ENCODE measurements around the gene POLQ.
"Not testable (repeated sequence)": the region's sequence is repeated elsewhere in the genome, so short reads cannot be mapped to it uniquely, and the experiment has no call there.

The POLQ gene

DNA sequence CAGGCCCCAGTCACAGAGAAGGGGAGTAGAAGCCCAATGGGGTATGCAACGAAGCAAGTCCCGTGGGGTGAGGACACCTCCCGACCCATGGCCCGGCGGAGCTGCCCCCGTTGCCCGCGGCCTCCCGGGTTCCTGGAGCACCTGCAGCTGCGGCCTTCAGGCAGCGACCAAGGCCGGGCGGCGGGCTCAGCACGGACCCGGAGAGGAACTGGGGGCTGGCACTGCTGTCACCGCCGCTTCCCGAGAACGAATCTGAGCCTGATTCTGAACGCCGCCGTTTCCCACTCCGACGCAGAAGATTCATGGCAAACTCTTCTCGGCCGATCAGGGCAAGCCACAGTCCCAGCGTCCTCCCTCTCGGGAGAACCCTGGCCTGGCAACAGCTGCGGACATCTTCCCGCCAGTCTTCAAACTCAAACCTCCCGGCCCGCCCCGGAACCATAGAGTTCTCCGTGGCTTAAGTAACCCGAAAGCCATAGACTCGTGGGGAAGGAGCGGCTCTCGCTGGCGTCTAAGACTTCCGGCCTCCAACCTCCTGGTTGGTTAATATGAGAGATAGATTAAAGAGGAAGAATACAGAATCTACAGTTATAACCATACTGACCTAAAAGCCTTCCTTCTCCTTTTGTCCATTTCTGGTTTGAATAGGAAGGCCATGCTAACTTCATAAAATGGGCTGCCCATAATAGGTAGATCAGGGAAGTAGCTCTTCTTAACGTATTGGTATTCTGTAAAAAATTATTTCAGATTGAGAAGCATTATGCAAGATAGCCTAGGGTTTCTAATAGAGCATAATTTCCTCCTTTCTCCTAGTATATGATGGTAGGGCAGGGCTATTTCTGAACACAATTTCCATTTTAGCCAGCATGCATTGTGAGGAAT, at the start of gene POLQ:
Gene POLQ, minus strand, starts transcription at position 415 of the 882 bp plus-strand sequence. Its CDS starts 111 bp downstream, at position 304.
- in situ Hi-C loops (cut with MboI; ENCODE audit: low sequenced_read_pairs), result loop anchor here (25.0 kb wide), 1 partner anchor 541 kb away; no protein-coding TSS in a partner anchor

DNA sequence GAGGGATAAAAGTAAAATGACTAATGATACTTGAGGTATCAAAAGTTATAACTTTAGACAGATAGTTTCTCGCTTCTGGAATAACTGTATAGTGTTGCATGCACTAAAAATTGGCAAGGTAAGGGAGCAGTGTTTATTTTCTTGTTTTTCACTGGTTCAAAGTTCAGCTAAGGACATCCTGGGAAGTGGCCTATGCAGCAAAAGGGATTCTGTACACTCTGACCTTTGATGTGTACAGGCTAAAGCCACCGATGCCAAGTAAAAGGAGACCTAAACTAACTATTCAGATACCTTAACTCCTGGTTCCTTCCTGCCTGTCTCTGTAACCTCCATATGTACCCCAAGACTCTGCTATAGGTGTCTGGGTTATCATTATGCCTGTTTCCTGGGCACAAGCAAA, 49.1 kb upstream of the POLQ start:
- in situ Hi-C loops (cut with MboI; ENCODE audit: low sequenced_read_pairs), result no loop called here

DNA sequence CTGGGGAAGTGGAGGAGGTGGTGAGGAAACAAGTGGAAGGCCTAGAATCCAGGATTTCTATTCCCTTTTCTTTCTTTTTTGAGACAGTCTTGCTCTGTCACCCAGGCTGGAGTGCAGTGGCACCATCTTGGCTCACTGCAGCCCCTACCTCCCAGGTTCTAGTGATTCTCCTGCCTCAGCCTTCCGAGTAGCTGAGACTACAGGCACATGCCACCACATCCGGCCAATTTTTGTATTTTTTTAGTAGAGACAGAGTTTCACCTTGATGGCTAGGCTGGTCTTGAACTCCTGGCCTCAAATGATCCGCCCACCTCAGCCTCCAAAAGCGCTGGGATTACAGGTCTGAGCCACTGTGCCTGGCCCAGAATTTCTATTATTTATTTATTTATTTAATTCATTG, 48.0 kb upstream of the POLQ start:
- in situ Hi-C loops (cut with MboI; ENCODE audit: low sequenced_read_pairs), result not testable (repeated sequence)

DNA sequence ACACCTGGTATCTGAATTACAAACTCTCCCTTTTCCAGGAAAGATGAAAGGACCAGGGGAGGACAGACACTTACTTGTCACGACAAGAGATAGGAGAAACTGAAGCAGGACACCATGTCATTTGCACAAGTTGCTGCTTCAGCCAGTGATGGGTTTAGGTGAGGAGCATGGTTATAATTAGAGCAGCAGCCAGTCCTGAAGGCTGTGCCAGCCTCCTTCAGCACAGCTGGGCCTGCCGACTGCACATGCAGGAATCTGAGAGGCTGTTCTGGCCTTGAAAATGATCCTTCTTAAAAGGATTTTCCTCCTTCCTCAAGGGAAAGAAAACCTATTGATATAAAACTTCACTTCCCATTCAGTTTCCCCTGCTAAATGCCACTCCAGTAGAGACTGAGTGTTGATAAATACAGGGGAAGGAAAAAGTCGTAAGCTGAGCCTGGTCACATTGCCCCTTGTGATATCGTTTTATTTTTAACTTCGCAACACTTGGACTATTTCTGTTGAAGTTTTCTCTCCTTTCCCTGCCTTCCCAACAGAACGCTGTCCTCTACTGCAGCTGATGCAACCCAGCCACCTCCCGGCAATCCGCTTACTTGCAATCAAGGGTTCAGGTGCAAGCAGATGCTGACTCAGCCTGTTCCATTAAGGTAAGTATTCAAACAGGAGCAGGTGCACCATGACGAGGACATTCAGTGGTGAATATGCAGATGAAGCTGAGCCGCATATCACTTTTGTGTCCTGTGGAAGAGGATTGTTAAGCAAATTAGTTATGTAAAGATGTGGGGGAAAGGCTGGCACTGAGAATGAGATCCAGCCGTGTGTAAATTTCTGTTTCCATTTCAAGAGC, 47.3 kb upstream of the POLQ start, which contains the start of gene FBXO40:
Gene FBXO40, plus strand, starts transcription at position 524 of the 847 bp plus-strand sequence. CDS start 27,197 bp downstream, outside the sequence.
- in situ Hi-C loops (cut with MboI; ENCODE audit: low sequenced_read_pairs), result no loop called here

DNA sequence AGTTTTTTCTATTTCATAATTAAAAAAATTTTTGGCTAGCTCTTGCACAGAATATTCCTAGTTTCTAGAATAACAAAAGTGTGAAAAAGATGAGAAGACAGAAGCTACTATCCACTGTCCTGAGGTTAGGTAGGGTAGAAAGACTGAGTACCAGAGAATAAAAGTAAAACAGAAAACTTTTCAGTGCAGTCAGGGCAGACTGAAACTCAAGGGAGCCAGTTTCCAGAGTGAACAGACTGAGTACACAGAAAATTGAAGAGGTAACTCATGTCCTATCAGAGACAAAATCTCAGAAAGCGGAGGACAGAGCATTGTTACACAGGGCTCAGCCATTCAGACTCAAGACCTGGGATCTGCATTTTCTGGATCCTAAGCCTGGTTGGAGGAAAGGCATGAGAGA, 38.6 kb upstream of the POLQ start:
- in situ Hi-C loops (cut with MboI; ENCODE audit: low sequenced_read_pairs), result no loop called here

DNA sequence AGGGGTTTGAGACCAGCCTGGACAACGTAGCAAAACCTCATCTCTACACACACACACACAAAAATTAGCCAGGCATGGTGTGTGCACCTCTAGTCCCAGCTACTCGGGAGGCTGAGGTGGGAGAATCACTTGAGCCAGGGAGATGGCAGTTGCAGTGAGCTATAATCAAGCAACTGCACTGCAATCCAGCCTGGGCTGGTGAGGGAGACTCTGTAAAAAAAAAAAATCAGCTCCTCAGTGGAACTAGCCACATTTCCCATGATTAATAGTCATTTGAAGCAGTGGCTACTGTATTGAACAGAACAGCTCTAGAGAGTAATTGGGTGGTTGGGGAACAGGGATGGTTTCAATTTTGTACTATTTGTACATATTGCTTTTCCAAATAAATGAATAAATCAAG, 35.9 kb upstream of the POLQ start:
- in situ Hi-C loops (cut with MboI; ENCODE audit: low sequenced_read_pairs), result no loop called here

DNA sequence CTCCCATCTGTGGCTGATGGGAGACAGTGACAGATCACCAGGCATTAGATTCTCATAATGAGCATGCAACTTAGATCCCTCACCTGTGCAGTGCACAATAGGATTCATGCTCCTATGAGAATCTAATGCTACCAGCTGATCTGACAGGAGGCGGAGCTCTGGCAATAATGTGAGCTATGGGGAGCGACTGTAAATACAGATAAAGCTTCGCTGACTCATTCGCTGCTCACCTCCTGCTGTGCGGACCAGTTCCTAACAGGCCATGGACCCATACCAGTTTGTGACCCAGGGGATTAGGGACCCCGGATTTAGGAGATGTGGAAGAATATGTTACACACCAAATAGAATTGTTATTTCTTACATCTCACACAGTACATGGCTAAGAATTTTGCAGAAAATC, 28.7 kb upstream of the POLQ start:
- in situ Hi-C loops (cut with MboI; ENCODE audit: low sequenced_read_pairs), result no loop called here

DNA sequence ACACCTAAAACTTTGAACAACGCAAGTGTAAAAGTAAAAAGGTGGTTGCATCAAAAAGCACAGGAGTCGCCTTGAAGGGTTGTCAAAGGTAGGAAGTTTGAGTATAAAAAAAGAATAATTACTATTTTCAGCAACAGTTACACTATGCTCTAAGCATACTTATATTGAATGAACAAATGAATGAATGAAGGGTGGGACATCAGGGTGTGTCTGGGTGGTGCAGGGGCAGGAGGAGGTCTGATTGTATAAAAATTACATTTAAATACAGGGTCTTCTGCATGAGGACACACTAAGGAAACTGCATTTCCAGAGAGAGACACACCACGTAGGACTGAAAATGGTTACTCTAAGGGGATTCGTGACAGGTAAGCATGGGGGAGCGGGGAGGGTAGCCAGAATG, 21.9 kb upstream of the POLQ start, which contains the start of gene ARGFX:
Gene ARGFX, plus strand, starts transcription at position 301 of the 400 bp plus-strand sequence. CDS start 2,765 bp downstream, outside the sequence.
- in situ Hi-C loops (cut with MboI; ENCODE audit: low sequenced_read_pairs), result no loop called here

DNA sequence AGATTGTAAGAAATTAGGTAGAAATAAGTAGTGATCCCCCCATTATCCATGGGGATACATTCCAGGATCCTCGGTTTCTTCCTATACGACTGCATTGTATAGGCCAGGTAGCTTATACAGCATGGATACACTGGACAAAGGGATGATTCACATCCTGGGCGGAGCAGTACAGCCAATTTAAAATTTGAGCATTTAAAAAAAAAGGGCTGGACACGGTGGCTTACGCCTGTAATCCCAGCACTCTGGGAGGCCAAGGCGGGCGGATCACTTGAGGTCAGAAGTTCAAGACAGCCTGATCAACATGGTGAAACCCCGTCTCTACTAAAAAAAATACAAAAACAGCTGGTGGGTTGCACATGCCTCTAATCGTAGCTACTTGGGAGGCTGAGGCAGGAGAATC, 21.0 kb upstream of the POLQ start:
- in situ Hi-C loops (cut with MboI; ENCODE audit: low sequenced_read_pairs), result no loop called here

DNA sequence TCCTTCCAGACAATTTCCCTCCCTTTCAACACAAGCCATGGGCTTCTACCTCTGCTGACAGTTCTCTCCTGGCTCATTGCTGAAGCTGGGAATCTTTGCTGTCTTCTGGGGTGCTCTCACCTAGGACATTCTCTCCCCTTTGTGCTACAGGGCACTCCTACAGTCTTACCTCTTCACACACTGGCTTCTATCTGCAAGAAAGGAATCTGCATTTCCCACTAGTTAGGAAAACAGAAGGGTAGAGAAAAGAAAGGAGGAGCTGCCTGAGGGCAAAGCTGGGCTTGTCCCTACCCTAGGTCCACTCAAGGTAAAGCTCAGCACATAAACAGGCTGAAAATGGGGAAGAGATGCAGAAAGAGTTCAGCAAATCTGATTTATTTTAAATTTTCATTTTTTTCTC, 16.4 kb upstream of the POLQ start:
- in situ Hi-C loops (cut with MboI; ENCODE audit: low sequenced_read_pairs), result no loop called here

DNA sequence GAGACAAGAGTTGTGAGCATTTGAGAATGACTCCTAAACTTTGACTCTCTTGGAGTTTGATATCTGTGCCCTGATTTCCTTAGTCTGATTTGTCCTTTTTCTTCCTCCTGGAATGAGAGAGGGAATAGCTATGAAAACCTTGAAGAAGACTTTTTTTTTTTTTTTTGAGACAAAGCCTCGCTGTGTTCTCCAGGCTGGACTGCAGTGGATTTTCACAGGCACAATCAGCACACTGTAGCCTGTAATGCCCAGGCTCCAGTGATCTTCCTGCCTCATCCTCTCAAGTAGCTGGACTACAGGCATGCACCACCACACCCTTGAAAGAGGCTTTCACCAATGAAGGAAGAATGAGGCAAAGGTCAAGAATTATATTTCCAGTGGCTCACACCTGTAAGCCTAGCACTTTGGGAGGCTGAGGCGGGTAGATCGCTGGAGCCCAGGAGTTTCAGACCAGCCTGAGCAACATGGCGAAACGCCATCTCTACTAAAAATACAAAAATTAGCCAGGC, 11.7 kb upstream of the POLQ start:
- in situ Hi-C loops (cut with MboI; ENCODE audit: low sequenced_read_pairs), result no loop called here

DNA sequence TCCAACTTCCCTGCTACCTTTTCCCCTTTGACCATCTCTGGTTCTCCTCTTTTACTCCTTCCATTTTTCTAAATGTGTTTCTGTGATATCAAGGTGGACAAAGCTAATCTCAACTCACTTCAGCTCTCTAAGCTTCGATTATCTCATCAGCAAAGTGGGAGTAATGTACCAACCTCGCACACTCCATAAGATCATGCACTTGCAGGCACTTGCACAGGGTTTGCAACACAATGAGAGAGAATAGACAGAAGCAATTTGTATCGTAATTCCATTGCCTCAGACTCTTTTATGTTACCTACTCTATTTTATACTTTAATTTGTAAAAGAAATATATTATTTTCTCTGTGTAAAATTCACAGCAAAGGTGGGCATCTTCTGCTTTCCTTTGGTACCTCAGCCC, 7.0 kb upstream of the POLQ start:
- in situ Hi-C loops (cut with MboI; ENCODE audit: low sequenced_read_pairs), result no loop called here

DNA sequence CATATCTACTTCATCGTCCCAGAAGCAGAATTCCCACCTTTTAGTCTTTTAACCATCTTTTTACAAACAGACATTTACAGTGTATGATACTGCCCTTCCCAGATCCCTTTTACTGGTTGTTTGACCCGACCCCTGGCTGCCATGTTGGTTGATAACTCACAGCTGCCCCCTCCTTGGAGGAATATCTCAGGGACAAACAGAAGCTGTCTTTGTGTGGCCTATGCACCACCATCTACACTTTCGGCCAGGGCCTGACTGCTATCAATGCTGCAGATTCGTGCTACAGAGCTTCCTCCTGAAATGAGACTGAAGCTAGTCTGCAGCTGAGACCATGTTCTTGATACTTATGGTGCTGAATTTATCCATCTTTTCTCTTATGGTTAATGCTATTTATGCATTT, 6.6 kb upstream of the POLQ start:
- in situ Hi-C loops (cut with MboI; ENCODE audit: low sequenced_read_pairs), result no loop called here

DNA sequence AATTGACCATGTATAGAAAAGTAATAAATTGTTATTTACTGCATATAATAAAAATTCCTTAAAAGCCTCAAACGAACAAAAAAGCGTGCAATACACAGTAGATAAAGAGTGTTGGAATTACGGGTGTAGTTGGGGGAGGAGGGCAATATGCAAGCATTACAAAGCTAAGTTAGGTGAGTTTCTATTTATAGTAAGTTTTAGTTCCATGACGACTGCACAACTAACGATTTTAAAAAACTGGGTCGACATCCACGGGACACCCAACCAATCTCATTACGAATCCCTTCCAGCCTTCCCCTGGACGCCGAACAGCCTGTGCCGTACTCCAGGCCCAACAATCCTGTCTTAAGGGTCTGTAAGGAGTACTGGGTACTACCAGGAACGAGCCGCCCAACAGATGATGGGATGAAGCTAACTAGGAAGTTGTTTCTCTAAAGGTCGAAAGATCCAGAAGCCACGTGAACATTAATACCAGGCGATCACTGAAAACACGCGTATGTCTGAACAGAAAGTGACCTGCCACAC, 677 bp downstream of the POLQ start:
- in situ Hi-C loops (cut with MboI; ENCODE audit: low sequenced_read_pairs), result loop anchor here (25.0 kb wide), 1 partner anchor 542 kb away; no protein-coding TSS in a partner anchor

DNA sequence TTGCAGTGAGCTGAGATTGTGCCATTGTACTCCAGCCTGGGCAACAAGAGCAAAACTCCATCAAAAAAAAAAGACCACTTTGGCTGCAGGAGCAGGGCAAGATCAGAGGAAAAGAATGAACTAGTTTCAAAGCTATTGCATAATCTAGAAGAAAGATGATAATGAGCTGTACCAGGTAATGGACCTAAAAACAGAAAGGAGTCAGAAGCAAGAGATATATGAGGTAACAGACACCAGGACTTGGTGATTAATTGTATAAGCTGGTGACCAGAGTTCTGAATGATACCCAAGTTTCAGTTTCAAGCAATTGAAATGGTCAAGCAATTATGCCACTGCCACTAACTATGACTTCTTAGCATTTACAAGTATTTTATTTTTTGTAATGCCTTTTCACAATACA, 2.9 kb downstream of the POLQ start:
- in situ Hi-C loops (cut with MboI; ENCODE audit: low sequenced_read_pairs), result loop anchor here (25.0 kb wide), 1 partner anchor 544 kb away; no protein-coding TSS in a partner anchor

DNA sequence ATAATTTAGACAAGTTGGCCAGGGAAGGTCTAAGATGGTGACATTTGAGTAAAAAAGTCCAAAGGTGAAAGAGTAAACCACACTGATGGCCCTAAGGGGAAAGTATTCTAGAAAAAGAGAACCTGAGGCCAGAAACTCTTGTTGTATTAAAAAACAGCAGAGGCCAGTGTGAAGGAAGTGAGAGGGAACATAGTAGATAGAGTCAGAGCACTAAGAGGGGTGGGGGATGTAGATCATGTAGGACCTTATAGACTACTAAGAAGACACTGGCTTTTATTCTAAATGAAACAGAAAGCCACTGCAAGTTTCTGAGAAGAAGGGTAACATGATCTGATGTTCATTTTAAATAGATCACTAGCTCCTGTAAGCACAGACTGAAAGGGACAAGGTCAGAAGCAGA, 14.5 kb downstream of the POLQ start:
- in situ Hi-C loops (cut with MboI; ENCODE audit: low sequenced_read_pairs), result loop anchor here (25.0 kb wide), 1 partner anchor 556 kb away; no protein-coding TSS in a partner anchor

DNA sequence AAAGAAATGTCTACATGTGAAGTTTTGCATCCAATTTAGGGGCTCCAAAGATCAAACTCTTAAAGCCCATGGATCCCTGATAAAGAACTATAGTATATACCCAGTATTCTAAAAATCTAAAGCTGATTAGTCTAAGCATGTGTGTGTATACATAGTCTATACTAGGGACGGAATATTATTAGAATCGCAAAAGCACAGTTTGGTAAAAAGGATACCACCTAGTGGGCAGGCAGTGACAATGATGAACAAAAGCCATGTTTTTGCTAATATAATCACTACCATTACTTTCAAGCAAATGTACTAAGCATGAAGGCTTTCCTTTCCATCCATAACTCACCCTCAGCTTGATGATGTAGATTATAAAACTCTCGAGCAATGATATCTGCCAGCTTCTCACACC, 16.5 kb downstream of the POLQ start:
- in situ Hi-C loops (cut with MboI; ENCODE audit: low sequenced_read_pairs), result loop anchor here (25.0 kb wide), 1 partner anchor 558 kb away; no protein-coding TSS in a partner anchor

DNA sequence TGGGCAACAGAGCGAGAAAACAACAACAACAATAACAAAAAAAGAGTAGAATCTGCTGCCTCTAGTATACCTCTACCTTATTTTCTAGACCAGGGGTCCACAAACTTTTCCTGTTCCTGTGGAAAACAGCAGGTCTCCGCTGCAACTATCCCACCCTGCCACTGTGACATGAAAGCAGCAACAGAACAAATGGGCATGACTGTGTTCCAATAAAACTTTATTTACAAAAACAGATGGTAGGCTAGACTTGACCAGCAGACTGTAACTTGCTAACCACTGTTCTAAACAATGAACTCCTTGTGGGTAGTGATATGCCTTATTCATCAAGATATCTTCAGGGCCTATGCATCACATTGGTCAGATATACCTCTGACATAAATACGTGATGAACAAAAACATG, 25.3 kb downstream of the POLQ start:
- in situ Hi-C loops (cut with MboI; ENCODE audit: low sequenced_read_pairs), result no loop called here

DNA sequence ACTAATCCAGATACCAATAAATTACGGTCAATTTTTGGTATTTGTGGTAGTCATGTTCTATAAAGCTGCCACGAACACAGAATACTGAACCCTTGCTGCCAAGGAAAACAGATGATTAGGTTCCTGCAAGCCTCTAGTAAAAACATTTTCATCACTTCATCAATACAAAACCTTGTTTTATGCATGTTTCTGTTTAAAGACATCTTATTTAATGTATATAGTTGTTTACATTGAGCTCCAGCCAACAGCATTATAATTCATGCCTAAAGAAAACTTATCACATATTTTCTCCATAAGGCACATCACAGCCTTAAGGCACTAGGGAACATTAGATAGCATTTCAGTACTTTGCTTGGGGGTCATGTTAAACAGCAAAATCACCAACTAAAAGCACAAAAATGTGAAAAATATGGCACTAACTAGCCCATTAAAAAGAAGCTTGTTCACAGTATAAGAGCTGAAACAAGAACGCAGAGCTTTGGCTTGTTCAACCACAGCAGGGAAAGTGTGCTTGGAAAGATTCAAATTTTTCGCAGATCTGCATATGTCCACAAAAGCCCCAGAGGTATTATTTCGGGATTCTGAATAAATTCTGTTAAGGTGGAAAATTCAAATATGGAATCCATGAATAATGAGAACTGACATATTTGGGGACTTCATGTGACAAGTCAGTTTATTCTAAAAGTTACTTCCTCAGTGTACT, 27.7 kb downstream of the POLQ start:
- in situ Hi-C loops (cut with MboI; ENCODE audit: low sequenced_read_pairs), result no loop called here

DNA sequence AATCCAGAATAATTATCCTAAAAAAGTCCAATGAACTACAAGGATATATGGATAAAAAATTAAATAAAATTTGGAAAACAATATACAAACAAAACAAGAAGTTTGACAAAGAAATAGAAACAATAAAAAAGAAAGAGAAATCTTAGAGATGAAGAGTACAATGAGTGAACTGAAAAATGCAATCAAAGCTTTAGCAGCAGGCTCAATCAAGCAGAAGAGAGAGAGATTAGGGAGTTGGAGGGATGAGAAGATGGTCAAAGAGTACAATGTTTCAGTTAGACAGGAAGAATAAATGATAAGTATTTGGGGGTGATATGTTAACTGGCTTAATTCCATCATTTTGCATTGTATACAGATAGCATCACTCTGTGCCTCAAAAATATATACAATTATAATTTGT, 29.9 kb downstream of the POLQ start:
- in situ Hi-C loops (cut with MboI; ENCODE audit: low sequenced_read_pairs), result no loop called here

Data from HL-60/S4 treated with retinoic acid at 250 ng/mL for 4 days and 3 days (cell line).